ENCODE data around the gene MAD1L1. TPM values are rescaled to one million over a fixed set of nuclear protein-coding genes. Genes with fewer than 3 reads are reported as not detected.
A peak's percentile ranks its signal among the peaks of the same experiment; 100 is the strongest.
"Not testable (repeated sequence)": the region's sequence is repeated elsewhere in the genome, so short reads cannot be mapped to it uniquely, and the experiment has no call there.

Gene MAD1L1
- total RNA-seq, 1 donor from 2014 or later, result 57.4 TPM

DNA sequence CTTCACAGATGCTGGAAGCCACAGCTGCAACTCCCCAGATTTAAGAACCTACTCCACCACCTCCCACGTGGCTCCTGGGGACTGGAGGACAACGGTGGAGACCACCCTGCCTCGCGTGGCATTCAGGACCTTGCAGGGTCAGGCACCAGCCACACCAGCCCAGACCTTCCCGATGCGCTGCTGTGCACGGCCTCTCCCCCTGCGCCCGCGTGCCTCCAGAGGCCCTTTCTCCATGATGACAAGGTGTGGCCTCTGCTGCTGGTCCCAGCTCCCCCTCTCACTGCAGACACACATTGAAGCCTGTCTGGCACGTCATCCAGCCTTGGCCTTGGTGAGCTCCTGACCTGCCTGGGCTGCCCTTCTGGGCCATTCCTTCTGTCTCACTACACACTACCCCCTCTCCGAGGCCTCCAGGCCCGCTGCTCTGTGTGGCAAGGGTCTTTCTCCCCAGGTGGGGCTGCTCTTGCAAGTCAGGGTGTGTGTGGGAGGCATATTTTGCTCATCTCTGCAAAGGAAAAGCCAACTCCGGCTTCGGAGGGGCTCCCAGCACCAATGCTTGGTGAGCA, 254.8 kb downstream of the MAD1L1 start:
- TF ChIP-seq, protein P1, sequence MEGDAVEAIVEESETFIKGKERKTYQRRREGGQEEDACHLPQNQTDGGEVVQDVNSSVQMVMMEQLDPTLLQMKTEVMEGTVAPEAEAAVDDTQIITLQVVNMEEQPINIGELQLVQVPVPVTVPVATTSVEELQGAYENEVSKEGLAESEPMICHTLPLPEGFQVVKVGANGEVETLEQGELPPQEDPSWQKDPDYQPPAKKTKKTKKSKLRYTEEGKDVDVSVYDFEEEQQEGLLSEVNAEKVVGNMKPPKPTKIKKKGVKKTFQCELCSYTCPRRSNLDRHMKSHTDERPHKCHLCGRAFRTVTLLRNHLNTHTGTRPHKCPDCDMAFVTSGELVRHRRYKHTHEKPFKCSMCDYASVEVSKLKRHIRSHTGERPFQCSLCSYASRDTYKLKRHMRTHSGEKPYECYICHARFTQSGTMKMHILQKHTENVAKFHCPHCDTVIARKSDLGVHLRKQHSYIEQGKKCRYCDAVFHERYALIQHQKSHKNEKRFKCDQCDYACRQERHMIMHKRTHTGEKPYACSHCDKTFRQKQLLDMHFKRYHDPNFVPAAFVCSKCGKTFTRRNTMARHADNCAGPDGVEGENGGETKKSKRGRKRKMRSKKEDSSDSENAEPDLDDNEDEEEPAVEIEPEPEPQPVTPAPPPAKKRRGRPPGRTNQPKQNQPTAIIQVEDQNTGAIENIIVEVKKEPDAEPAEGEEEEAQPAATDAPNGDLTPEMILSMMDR (IDR thresholded peaks at IDR 0.05; ENCODE audit: insufficient read depth, low read length, severe bottlenecking), result no peak
- H3K36me3 ChIP-seq (ENCODE audit: control insufficient read depth, insufficient read depth, low read length), result peaks cover 1% of the 10 kb centered on the region
- DNase-seq (ENCODE audit: low read depth), result no peak
- no peak overlapping the region for H3K4me3 ChIP-seq (ENCODE audit: low read depth, low read length)
- FAIRE-seq, result peak; percentile 32
- no peaks in the 10 kb centered on the region for H3K27me3 ChIP-seq (ENCODE audit: control insufficient read depth, insufficient read depth, low read length)

- peaks cover 1% of the 10 kb centered on the region for H3K36me3 ChIP-seq (ENCODE audit: control insufficient read depth, insufficient read depth, low read length)
- H3K27me3 ChIP-seq (ENCODE audit: control insufficient read depth, insufficient read depth, low read length), result no peaks in the 10 kb centered on the region
- TF ChIP-seq, protein P1 (IDR thresholded peaks at IDR 0.05; ENCODE audit: insufficient read depth, low read length, severe bottlenecking), result no peak
- no peak overlapping the region for H3K4me3 ChIP-seq (ENCODE audit: low read depth, low read length)
- DNase-seq (ENCODE audit: low read depth), result no peak
- no peak for FAIRE-seq
These were observed 255.5 kb downstream of the MAD1L1 start for GRCh38 chr7:1977059-1977875.

- FAIRE-seq; DNase-seq (ENCODE audit: low read depth); H3K4me3 ChIP-seq (ENCODE audit: low read depth, low read length); H3K27me3 ChIP-seq (ENCODE audit: control insufficient read depth, insufficient read depth, low read length); H3K36me3 ChIP-seq (ENCODE audit: control insufficient read depth, insufficient read depth, low read length): not testable (repeated sequence)
These were observed 256.2 kb downstream of the MAD1L1 start for GRCh38 chr7:1976521-1976920.

- DNase-seq (ENCODE audit: low read depth), result no peak
- TF ChIP-seq, protein P1 (IDR thresholded peaks at IDR 0.05; ENCODE audit: insufficient read depth, low read length, severe bottlenecking), result no peak
- Histone ChIP-seq H3K4me3 (ENCODE audit: low read depth, low read length) (no peak overlapping the region), H3K36me3 (ENCODE audit: control insufficient read depth, insufficient read depth, low read length) (peaks cover 1% of the 10 kb centered on the region), H3K27me3 (ENCODE audit: control insufficient read depth, insufficient read depth, low read length) (no peaks in the 10 kb centered on the region)
- no peak for FAIRE-seq
These were observed 257.2 kb downstream of the MAD1L1 start for GRCh38 chr7:1975581-1975980.

DNA sequence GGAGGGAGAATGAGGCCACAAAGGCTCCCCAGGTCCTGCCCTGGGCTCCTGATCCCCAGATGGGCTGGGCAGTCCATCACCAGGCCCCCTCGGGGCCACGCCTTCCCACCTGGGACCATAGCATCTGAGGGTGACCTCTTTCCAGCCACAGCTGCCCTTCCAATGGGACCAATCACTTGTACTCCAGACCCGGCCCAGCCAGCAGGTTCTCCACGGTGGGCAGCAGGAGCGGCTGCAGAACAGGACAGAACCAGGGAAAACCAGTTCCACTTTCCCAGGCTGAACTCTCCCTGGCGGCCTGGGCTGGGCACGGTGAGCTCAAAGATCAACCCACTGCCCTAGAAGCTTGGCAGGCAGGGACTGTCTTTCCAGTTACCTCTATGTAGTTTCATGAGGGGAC, 257.6 kb downstream of the MAD1L1 start:
- FAIRE-seq (no peak), DNase-seq (ENCODE audit: low read depth) (no peak)
- peaks cover 1% of the 10 kb centered on the region for H3K36me3 ChIP-seq (ENCODE audit: control insufficient read depth, insufficient read depth, low read length)
- TF ChIP-seq, protein P1 (IDR thresholded peaks at IDR 0.05; ENCODE audit: insufficient read depth, low read length, severe bottlenecking), result no peak
- H3K4me3 ChIP-seq (ENCODE audit: low read depth, low read length), result no peak overlapping the region
- no peaks in the 10 kb centered on the region for H3K27me3 ChIP-seq (ENCODE audit: control insufficient read depth, insufficient read depth, low read length)

- Histone ChIP-seq H3K27me3 (ENCODE audit: control insufficient read depth, insufficient read depth, low read length) (no peaks in the 10 kb centered on the region), H3K36me3 (ENCODE audit: control insufficient read depth, insufficient read depth, low read length) (peaks cover 1% of the 10 kb centered on the region), H3K4me3 (ENCODE audit: low read depth, low read length) (no peak overlapping the region)
- DNase-seq (ENCODE audit: low read depth) (no peak), FAIRE-seq (no peak)
- TF ChIP-seq, protein P1 (IDR thresholded peaks at IDR 0.05; ENCODE audit: insufficient read depth, low read length, severe bottlenecking), result no peak
These were observed 258.2 kb downstream of the MAD1L1 start for GRCh38 chr7:1974290-1975101.

All from bronchial epithelial cell (primary cell).